ENCODE results near the gene FETUB. TPM values are rescaled to one million over a fixed set of nuclear protein-coding genes. Genes with fewer than 3 reads are reported as not detected.

Gene FETUB
- total and polyA plus RNA-seq, 2 experiments from 2014 or later, result 5.8 to 7.2 TPM

DNA sequence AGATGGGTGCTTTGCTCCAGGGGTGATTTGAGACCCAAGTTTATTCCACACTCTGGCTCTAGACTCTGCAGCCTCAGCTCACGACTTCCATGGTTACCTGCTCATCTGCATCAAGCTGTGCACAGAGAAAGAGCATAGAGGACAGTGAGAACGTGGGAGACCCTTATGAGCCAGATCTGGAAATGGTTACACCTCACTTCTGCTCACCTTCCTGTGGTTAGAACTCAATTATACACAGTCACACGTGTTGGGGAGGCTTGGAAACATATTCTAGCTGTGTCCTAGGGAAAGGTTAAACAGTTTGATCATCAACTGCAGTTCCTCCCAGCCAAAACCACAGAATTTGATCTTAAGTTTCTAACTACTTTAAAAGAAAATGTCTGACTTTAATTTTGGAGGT lies 1.8 kb downstream of the FETUB start:
- Histone ChIP-seq H3K9me3 (ENCODE audit: low read depth) (no peaks in the 10 kb centered on the region), H3K4me2 (no peak overlapping the region), H3K36me3 (replicated peaks; ENCODE audit: insufficient read depth, low read depth) (no peaks in the 10 kb centered on the region), H3K27ac (no peak overlapping the region), H3K27me3 (no peaks in the 10 kb centered on the region), H3K79me2 (no peaks in the 10 kb centered on the region), H4K20me1 (ENCODE audit: insufficient read depth, poor library complexity, severe bottlenecking) (no peaks in the 10 kb centered on the region), H3K4me3 (no peak overlapping the region), H2AFZ (no peak overlapping the region), H3K9me2 (replicated peaks; ENCODE audit: insufficient read depth) (no peaks in the 10 kb centered on the region), H3K4me1 (ENCODE audit: insufficient read depth) (no peaks in the 10 kb centered on the region)
- DNase-seq (ENCODE audit: low spot score), result no peak
- 73% methylated on average over 3 of the region's 3 CpGs for WGBS (ENCODE audit: low lambda C conversion rate, missing lambda C conversion rate)
- TF ChIP-seq, protein P1, sequence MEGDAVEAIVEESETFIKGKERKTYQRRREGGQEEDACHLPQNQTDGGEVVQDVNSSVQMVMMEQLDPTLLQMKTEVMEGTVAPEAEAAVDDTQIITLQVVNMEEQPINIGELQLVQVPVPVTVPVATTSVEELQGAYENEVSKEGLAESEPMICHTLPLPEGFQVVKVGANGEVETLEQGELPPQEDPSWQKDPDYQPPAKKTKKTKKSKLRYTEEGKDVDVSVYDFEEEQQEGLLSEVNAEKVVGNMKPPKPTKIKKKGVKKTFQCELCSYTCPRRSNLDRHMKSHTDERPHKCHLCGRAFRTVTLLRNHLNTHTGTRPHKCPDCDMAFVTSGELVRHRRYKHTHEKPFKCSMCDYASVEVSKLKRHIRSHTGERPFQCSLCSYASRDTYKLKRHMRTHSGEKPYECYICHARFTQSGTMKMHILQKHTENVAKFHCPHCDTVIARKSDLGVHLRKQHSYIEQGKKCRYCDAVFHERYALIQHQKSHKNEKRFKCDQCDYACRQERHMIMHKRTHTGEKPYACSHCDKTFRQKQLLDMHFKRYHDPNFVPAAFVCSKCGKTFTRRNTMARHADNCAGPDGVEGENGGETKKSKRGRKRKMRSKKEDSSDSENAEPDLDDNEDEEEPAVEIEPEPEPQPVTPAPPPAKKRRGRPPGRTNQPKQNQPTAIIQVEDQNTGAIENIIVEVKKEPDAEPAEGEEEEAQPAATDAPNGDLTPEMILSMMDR (IDR thresholded peaks at IDR 0.05; ENCODE audit: poor library complexity), result no peak
- TF ChIP-seq EZH2phosphoT487 (IDR thresholded peaks at IDR 0.05; ENCODE audit: low read depth, severe bottlenecking, unreplicated experiment) (no peak), EZH2 (IDR thresholded peaks at IDR 0.05; ENCODE audit: borderline replicate concordance) (no peak)

DNA sequence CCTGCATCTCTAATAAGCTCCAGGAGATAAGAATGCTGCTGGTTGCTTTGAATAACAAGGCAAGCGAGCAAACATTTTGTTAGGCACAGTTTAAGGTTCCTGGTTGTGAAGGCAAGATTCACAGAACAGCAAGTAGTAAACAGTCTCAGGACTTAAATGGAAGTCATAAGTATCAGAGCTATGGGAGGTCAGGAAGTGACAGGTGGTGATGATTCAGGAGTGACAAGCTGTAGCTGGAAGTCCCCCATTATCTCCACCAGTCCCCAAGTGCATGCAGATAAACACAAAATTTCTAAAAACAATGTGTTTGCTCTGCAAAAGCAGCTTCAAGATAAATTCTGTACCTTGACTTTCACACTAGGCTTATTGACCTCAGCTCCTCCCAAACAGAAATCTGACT lies 3.3 kb downstream of the FETUB start:
- Histone ChIP-seq H3K9me2 (replicated peaks; ENCODE audit: insufficient read depth) (no peaks in the 10 kb centered on the region), H4K20me1 (ENCODE audit: insufficient read depth, poor library complexity, severe bottlenecking) (no peaks in the 10 kb centered on the region), H3K4me1 (ENCODE audit: insufficient read depth) (no peaks in the 10 kb centered on the region), H3K4me3 (no peak overlapping the region), H3K36me3 (replicated peaks; ENCODE audit: insufficient read depth, low read depth) (no peaks in the 10 kb centered on the region), H3K4me2 (no peak overlapping the region), H3K79me2 (no peaks in the 10 kb centered on the region), H2AFZ (no peak overlapping the region), H3K9me3 (ENCODE audit: low read depth) (no peaks in the 10 kb centered on the region), H3K27ac (no peak overlapping the region), H3K27me3 (no peaks in the 10 kb centered on the region)
- no peak for TF ChIP-seq EZH2phosphoT487 (IDR thresholded peaks at IDR 0.05; ENCODE audit: low read depth, severe bottlenecking, unreplicated experiment)
- TF ChIP-seq, protein P1 (IDR thresholded peaks at IDR 0.05; ENCODE audit: poor library complexity), result no peak
- TF ChIP-seq EZH2 (IDR thresholded peaks at IDR 0.05; ENCODE audit: borderline replicate concordance), result no peak
- 76% methylated on average over 1 of the region's 1 CpG for WGBS (ENCODE audit: low lambda C conversion rate, missing lambda C conversion rate)
- no peak for DNase-seq (ENCODE audit: low spot score)

DNA sequence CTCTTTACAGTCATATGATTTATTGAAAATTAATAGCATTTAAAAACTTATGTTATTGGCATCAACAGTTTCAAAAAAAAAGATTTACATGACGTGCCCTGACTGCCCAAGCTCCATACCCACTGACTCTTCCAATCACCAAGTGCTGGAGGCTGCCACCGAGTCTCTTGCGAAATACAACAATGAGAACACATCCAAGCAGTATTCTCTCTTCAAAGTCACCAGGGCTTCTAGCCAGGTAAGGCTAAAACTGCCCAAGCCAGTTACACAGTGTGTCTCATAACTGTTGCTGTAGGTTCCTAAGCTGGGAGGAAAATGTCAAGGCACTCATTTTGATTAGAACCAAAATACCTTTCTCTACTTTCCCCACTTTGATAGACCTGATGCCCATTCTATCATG lies 4.5 kb downstream of the FETUB start:
- H3K4me1 ChIP-seq (ENCODE audit: insufficient read depth), result no peaks in the 10 kb centered on the region
- no peak overlapping the region for H3K4me3 ChIP-seq
- TF ChIP-seq EZH2 (IDR thresholded peaks at IDR 0.05; ENCODE audit: borderline replicate concordance), result no peak
- no peak for TF ChIP-seq EZH2phosphoT487 (IDR thresholded peaks at IDR 0.05; ENCODE audit: low read depth, severe bottlenecking, unreplicated experiment)
- TF ChIP-seq, protein P1 (IDR thresholded peaks at IDR 0.05; ENCODE audit: poor library complexity), result no peak
- WGBS (ENCODE audit: low lambda C conversion rate, missing lambda C conversion rate), result 75% methylated on average over 3 of the region's 3 CpGs
- H3K27me3 ChIP-seq, result no peaks in the 10 kb centered on the region
- no peaks in the 10 kb centered on the region for H3K9me2 ChIP-seq (replicated peaks; ENCODE audit: insufficient read depth)
- no peaks in the 10 kb centered on the region for H3K79me2 ChIP-seq
- no peak for DNase-seq (ENCODE audit: low spot score)
- H3K9me3 ChIP-seq (ENCODE audit: low read depth), result no peaks in the 10 kb centered on the region
- H3K36me3 ChIP-seq (replicated peaks; ENCODE audit: insufficient read depth, low read depth), result no peaks in the 10 kb centered on the region
- H2AFZ ChIP-seq, result no peak overlapping the region
- H3K4me2 ChIP-seq, result no peak overlapping the region
- no peaks in the 10 kb centered on the region for H4K20me1 ChIP-seq (ENCODE audit: insufficient read depth, poor library complexity, severe bottlenecking)
- no peak overlapping the region for H3K27ac ChIP-seq

DNA sequence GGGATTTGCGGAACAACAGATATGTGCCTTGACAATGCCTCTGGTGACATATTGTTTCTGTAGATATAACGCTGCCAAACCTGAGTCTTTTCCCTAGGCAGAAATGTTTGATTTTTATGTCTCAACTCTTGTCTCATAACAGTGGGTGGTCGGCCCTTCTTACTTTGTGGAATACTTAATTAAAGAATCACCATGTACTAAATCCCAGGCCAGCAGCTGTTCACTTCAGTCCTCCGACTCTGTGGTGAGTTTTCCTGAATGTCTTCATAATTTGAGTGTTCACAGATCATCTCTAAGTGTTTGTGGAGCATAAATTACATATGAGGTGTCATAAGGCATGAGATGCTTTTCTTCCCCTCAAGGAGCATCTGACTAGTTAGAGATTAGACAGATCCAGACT lies 5.9 kb downstream of the FETUB start:
- WGBS (ENCODE audit: low lambda C conversion rate, missing lambda C conversion rate), result 86% methylated on average over 4 of the region's 4 CpGs
- H4K20me1 ChIP-seq (ENCODE audit: insufficient read depth, poor library complexity, severe bottlenecking), result no peaks in the 10 kb centered on the region

More for the DNA sequence above, 5.9 kb downstream of the FETUB start:
- Histone ChIP-seq H3K27me3 (no peaks in the 10 kb centered on the region), H3K4me2 (no peak overlapping the region), H3K4me1 (ENCODE audit: insufficient read depth) (no peaks in the 10 kb centered on the region), H3K27ac (no peak overlapping the region), H3K4me3 (no peak overlapping the region), H2AFZ (no peak overlapping the region), H3K9me3 (ENCODE audit: low read depth) (no peaks in the 10 kb centered on the region), H3K79me2 (no peaks in the 10 kb centered on the region), H3K9me2 (replicated peaks; ENCODE audit: insufficient read depth) (no peaks in the 10 kb centered on the region), H3K36me3 (replicated peaks; ENCODE audit: insufficient read depth, low read depth) (no peaks in the 10 kb centered on the region)
- DNase-seq (ENCODE audit: low spot score), result no peak
- TF ChIP-seq EZH2 (IDR thresholded peaks at IDR 0.05; ENCODE audit: borderline replicate concordance) (no peak), EZH2phosphoT487 (IDR thresholded peaks at IDR 0.05; ENCODE audit: low read depth, severe bottlenecking, unreplicated experiment) (no peak)
- TF ChIP-seq, protein P1 (IDR thresholded peaks at IDR 0.05; ENCODE audit: poor library complexity), result no peak
